Activated CD8-positive, alpha-beta T cell treated with anti-CD3 and anti-CD28 coated beads for 36 hours (primary cell): ENCODE data around the gene CACNA1C. TPM values are rescaled to one million over a fixed set of nuclear protein-coding genes. Genes with fewer than 3 reads are reported as not detected.

Source experiments
- ATAC-seq: fragments of 200-7000 bp; cut with Tn5 transposase; one replicate; pipeline ENCODE4 v1.10.0; 2021; ENCODE audit warnings: mild to moderate bottlenecking, moderate library complexity
- CTCF ChIA-PET: fragments of 350-600 bp; sonication (Branson Sonifier 250); formaldehyde crosslinking; loops from one replicate; lab custom pipeline; 2021; ENCODE audit warnings: antibody characterized with exemption; lab: Charles Lee
- POLR2A ChIA-PET: fragments of 350-600 bp; sonication (Branson Sonifier 250); formaldehyde crosslinking; loops from one replicate; lab custom pipeline; 2021; ENCODE audit warnings: antibody characterized with exemption; lab: Charles Lee
- DNase-seq: peaks from one replicate; pipeline ENCODE4 v3.0.0-alpha.2; 2020
- H3K27ac Mint-ChIP-seq: one replicate; pipeline ENCODE4 v1.8.0; 2021; ENCODE audit warnings: mild to moderate bottlenecking, mixed read lengths
- H3K27me3 Mint-ChIP-seq: one replicate; pipeline ENCODE4 v1.8.0; 2021; ENCODE audit warnings: mixed read lengths
- H3K36me3 Mint-ChIP-seq: one replicate; pipeline ENCODE4 v1.8.0; 2021; ENCODE audit warnings: low read depth, mixed read lengths
- H3K4me1 Mint-ChIP-seq: one replicate; pipeline ENCODE4 v1.8.0; 2021; ENCODE audit warnings: low read depth, mixed read lengths
- H3K4me3 Mint-ChIP-seq: one replicate; pipeline ENCODE4 v1.8.0; 2021; ENCODE audit warnings: mild to moderate bottlenecking, moderate library complexity, mixed read lengths
- H3K9me3 Mint-ChIP-seq: one replicate; pipeline ENCODE4 v1.8.0; 2021; ENCODE audit warnings: mixed read lengths
- intact Hi-C: fragments of 100-400 bp; cut with micrococcal nuclease; formaldehyde crosslinking; loops from one replicate; pipeline ENCODE4 v1.10.0; 2022
- total RNA-seq, 2 experiments: library from RNA; stranded (reverse); gene quantifications; one replicate each; pipeline ENCODE4 v1.2.3, GENCODE V29; 2021
- TF ChIP-seq, protein P1 (sequence below): fragments of 200-600 bp; IDR thresholded peaks from one replicate; pipeline ENCODE4 v1.8.0; 2022; ENCODE audit warnings: antibody characterized with exemption, mild to moderate bottlenecking

CACNA1C gene
- total RNA-seq, 2 experiments from 2014 or later = 0.02 to 0.05 TPM

GRCh38 chr12:2541631-2542204 is 488.9 kb downstream of the CACNA1C start:
- TF ChIP-seq, protein P1, sequence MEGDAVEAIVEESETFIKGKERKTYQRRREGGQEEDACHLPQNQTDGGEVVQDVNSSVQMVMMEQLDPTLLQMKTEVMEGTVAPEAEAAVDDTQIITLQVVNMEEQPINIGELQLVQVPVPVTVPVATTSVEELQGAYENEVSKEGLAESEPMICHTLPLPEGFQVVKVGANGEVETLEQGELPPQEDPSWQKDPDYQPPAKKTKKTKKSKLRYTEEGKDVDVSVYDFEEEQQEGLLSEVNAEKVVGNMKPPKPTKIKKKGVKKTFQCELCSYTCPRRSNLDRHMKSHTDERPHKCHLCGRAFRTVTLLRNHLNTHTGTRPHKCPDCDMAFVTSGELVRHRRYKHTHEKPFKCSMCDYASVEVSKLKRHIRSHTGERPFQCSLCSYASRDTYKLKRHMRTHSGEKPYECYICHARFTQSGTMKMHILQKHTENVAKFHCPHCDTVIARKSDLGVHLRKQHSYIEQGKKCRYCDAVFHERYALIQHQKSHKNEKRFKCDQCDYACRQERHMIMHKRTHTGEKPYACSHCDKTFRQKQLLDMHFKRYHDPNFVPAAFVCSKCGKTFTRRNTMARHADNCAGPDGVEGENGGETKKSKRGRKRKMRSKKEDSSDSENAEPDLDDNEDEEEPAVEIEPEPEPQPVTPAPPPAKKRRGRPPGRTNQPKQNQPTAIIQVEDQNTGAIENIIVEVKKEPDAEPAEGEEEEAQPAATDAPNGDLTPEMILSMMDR = no peak
- Mint-ChIP-seq H3K27ac (no peak overlapping the region), H3K9me3 (no peaks in the 10 kb centered on the region), H3K36me3 (no peaks in the 10 kb centered on the region), H3K4me1 (peaks cover 3% of the 10 kb centered on the region), H3K27me3 (peaks cover 2% of the 10 kb centered on the region), H3K4me3 (no peak overlapping the region)
- DNase-seq (no peak), ATAC-seq (no peak)
- ChIA-PET CTCF (no interaction called here), POLR2A (no interaction called here)
- intact Hi-C loops = no loop called here

- Mint-ChIP-seq H3K9me3 (no peaks in the 10 kb centered on the region), H3K27me3 (peaks cover 2% of the 10 kb centered on the region), H3K4me3 (no peak overlapping the region), H3K36me3 (no peaks in the 10 kb centered on the region), H3K27ac (no peak overlapping the region), H3K4me1 (peaks cover 3% of the 10 kb centered on the region)
- ATAC-seq (peak; percentile 79), DNase-seq (no peak)
- intact Hi-C loops = no loop called here
- ChIA-PET CTCF (no interaction called here), POLR2A (no interaction called here)
- TF ChIP-seq, protein P1 = no peak
Measured at GRCh38 chr12:2543801-2544200, 491.0 kb downstream of the CACNA1C start.

- DNase-seq = no peak
- CTCF ChIA-PET = no interaction called here
- Mint-ChIP-seq H3K27me3 (peaks cover 2% of the 10 kb centered on the region), H3K4me1 (peaks cover 3% of the 10 kb centered on the region), H3K4me3 (no peak overlapping the region), H3K27ac (no peak overlapping the region), H3K36me3 (no peaks in the 10 kb centered on the region), H3K9me3 (no peaks in the 10 kb centered on the region)
- POLR2A ChIA-PET = no interaction called here
- TF ChIP-seq, protein P1 = no peak
- ATAC-seq = no peak
- intact Hi-C loops = no loop called here
Measured at GRCh38 chr12:2544230-2544629, 491.4 kb downstream of the CACNA1C start.

GRCh38 chr12:2547273-2548044 is 494.7 kb downstream of the CACNA1C start:
- ChIA-PET POLR2A (no interaction called here), CTCF (no interaction called here)
- ATAC-seq = no peak
- no peak for DNase-seq
- H3K27me3 Mint-ChIP-seq = peaks cover 3% of the 10 kb centered on the region
- H3K36me3 Mint-ChIP-seq = no peaks in the 10 kb centered on the region
- no peak overlapping the region for H3K27ac Mint-ChIP-seq
- intact Hi-C loops = no loop called here
- peaks cover 3% of the 10 kb centered on the region for H3K4me1 Mint-ChIP-seq
- H3K9me3 Mint-ChIP-seq = no peaks in the 10 kb centered on the region
- no peak overlapping the region for H3K4me3 Mint-ChIP-seq
- TF ChIP-seq, protein P1 = no peak

DNA sequence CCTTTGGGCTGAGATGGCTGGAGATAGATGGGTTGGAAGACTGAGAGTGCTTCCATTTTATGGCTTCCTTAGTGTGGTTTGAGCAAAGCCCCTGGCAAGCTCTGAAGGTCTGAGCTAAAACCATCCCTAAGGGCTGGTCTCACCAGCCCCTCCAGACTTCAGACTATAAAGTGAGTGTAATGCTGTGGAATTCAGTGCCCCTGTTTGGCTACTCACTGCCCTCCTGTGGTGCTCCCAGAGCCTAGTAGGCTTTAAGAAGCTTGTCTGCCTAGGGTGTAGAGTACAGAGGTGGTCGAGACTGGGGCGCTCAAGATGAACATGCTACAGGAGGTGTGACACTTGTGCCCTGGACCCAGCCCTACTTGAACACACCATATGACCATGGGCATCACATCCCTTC is 495.3 kb downstream of the CACNA1C start:
- intact Hi-C loops = no loop called here
- no peaks in the 10 kb centered on the region for H3K9me3 Mint-ChIP-seq
- no peak overlapping the region for H3K4me3 Mint-ChIP-seq
- ChIA-PET POLR2A (no interaction called here), CTCF (no interaction called here)
- no peak overlapping the region for H3K27ac Mint-ChIP-seq
- peaks cover 3% of the 10 kb centered on the region for H3K4me1 Mint-ChIP-seq
- peaks cover 3% of the 10 kb centered on the region for H3K27me3 Mint-ChIP-seq
- TF ChIP-seq, protein P1 = no peak
- no peak for ATAC-seq
- H3K36me3 Mint-ChIP-seq = no peaks in the 10 kb centered on the region
- DNase-seq = no peak
